ENCODE measurements around the gene XRRA1.

XRRA1 gene

DNA sequence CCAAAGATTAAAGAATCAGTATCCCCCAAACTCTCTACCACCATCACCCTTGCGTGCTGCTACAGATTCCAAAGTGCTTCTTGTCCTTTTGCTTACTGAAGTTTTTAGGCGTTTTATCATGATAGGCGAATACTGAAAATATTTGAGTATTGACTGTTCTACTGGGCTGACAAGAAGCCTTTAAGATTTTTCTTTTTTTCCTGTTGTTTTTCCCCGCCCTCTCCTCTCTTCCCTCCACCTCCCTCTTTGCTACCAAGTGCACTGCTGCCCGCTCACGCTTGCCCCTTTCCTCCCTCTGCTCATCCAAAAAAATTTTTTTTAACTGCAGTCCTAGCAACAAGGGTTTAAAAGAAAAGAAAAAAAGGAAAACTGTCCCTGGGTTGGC, 854 bp upstream of the XRRA1 start:
- Histone ChIP-seq H3K9me3 (ENCODE audit: control insufficient read depth, insufficient read depth, low read depth, low read length) (no peaks in the 10 kb centered on the region), H3K27ac (ENCODE audit: low read depth, low read length) (0 out of 2 replicates have a peak overlapping the region, but pooled peaks have one; percentile 69), H3K4me1 (ENCODE audit: control insufficient read depth, insufficient read depth, low read length) (peaks cover 7% of the 10 kb centered on the region; the same call in 1 of the 2 replicates), H3K9ac (ENCODE audit: low read length) (peak overlapping the region; percentile 96), H3K4me3 (ENCODE audit: low read depth, low read length) (peak overlapping the region; percentile 84), H3K27me3 (ENCODE audit: control insufficient read depth, insufficient read depth, low read length) (no peaks in the 10 kb centered on the region), H3K36me3 (ENCODE audit: control insufficient read depth, insufficient read depth, low read length) (peaks cover 14% of the 10 kb centered on the region)

DNA sequence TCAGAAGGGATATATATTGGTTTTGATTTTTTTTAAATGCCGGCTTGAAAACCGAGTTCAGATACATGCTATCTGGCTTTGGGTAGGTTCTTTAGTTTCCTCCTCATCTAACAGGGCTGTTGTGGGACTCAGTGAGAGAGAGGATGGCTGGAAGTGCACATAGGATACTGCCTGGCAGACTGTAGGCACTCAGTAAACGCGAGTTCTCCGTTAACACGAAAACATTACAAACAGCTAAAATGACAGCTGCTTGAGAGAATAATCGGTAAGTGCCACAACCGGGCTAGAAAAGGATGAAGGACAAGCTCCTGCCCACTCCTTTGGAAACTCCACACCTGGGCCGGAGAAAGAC, 369 bp downstream of the XRRA1 start:
- H3K36me3 ChIP-seq (ENCODE audit: control insufficient read depth, insufficient read depth, low read length), result peaks cover 9% of the 10 kb centered on the region; the same call in 1 of the 2 replicates
- H3K27me3 ChIP-seq (ENCODE audit: control insufficient read depth, insufficient read depth, low read length), result no peaks in the 10 kb centered on the region
- H3K27ac ChIP-seq (ENCODE audit: low read depth, low read length), result no peak overlapping the region
- H3K4me1 ChIP-seq (ENCODE audit: control insufficient read depth, insufficient read depth, low read length), result peaks cover 7% of the 10 kb centered on the region; the same call in 1 of the 2 replicates
- no peaks in the 10 kb centered on the region for H3K9me3 ChIP-seq (ENCODE audit: control insufficient read depth, insufficient read depth, low read depth, low read length)
- H3K4me3 ChIP-seq (ENCODE audit: low read depth, low read length), result peak overlapping the region; percentile 84
- peak overlapping the region; percentile 96 for H3K9ac ChIP-seq (ENCODE audit: low read length)

DNA sequence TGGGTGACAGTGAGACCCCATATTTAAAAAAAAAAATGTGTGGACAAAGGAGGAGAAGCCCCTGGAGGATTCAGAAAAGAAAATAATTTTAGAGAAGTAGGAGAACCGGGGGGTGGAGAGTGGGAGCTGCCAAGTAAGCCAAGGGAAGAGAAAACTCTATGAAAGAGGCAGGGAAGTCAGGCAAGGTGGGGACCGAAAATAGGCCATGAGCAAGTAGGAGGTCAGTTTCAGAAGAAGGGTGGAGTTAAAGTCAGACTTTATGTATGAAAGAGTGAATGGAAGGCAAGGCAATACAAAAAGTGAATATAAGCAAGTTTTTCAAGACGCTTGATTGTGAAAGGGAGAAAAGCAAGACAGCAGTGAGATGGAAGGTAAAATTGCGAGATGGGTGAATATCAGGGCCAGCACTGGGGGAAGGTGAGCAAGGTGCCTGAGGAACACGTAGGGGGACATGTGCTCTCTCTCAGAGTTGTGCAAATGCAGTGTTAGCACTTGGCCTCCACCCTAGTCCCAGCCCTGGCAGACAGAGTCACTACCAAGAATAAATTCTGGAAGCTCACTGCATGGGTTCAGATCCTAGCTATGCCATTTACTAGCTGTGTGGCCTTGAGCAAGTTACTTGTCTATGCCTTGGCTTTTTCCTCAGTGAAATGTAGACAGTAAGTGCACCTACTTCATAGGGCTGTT, 6.7 kb downstream of the XRRA1 start:
- no peak overlapping the region for H3K4me3 ChIP-seq (ENCODE audit: low read depth, low read length)
- H3K9ac ChIP-seq (ENCODE audit: low read length), result no peak overlapping the region
- H3K9me3 ChIP-seq (ENCODE audit: control insufficient read depth, insufficient read depth, low read depth, low read length), result no peaks in the 10 kb centered on the region
- H3K27me3 ChIP-seq (ENCODE audit: control insufficient read depth, insufficient read depth, low read length), result no peaks in the 10 kb centered on the region
- no peak overlapping the region for H3K27ac ChIP-seq (ENCODE audit: low read depth, low read length)
- H3K4me1 ChIP-seq (ENCODE audit: control insufficient read depth, insufficient read depth, low read length), result no peaks in the 10 kb centered on the region
- H3K36me3 ChIP-seq (ENCODE audit: control insufficient read depth, insufficient read depth, low read length), result no peaks in the 10 kb centered on the region; the same call in 1 of the 2 replicates

DNA sequence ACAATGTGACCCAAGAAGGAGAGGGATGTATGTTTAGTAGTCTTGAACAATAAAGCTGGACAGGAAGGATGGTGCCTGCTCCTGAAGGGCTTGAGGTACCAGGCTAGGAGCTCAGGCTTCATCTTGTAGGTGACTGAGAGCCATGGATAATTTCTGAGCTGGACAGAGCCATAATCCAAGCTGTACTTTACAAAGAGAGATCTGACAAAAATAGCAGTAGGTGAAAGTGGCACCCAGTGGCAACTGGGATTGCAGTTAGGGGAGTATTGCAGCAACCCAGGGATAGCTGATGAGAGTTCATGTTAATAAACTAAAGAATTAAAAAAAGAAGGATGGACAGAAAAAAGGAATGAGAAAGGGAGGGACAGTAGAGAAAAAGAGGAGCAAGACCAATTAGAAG, 7.4 kb downstream of the XRRA1 start:
- Histone ChIP-seq H3K27me3 (ENCODE audit: control insufficient read depth, insufficient read depth, low read length) (no peaks in the 10 kb centered on the region), H3K4me3 (ENCODE audit: low read depth, low read length) (no peak overlapping the region), H3K9ac (ENCODE audit: low read length) (no peak overlapping the region), H3K4me1 (ENCODE audit: control insufficient read depth, insufficient read depth, low read length) (no peaks in the 10 kb centered on the region), H3K27ac (ENCODE audit: low read depth, low read length) (no peak overlapping the region), H3K36me3 (ENCODE audit: control insufficient read depth, insufficient read depth, low read length) (peaks cover 1% of the 10 kb centered on the region), H3K9me3 (ENCODE audit: control insufficient read depth, insufficient read depth, low read depth, low read length) (no peaks in the 10 kb centered on the region)

DNA sequence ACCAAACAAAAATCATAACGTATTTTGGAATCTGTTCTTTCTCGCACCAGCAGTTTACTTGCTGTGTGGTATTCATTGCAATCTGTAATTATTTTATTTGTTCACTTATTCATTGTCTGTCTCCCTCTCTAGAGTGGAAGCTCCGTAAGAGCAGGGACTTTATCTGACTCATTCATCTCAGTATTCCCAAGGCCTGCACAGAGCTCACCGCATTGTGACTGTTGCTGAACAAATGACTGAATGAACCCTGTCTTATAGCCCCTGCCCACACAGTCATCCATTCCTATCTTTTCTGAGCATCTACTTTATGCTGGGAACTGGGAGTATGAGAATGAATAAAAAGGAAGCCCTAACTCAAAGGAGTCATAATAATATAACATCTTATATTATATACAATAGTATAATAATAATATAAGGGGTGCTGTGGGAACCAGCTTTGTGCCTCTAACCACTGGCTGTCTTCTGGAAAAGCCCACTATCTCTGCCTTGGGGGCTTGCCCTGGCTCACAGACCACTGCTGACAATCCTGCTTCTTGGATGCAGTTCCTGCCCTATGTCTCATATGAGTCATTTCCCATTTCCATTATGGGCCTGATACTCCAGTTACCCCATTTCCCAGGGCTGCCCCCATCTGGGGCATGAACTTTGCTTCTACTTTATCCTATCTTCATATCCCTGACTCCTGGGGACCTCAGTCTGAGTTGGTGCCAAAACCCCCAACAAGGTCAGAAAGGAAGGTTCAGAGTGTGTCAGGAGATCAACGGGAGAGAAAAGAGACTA, 11.0 kb downstream of the XRRA1 start:
- Histone ChIP-seq H3K9me3 (ENCODE audit: control insufficient read depth, insufficient read depth, low read depth, low read length) (no peaks in the 10 kb centered on the region), H3K27me3 (ENCODE audit: control insufficient read depth, insufficient read depth, low read length) (no peaks in the 10 kb centered on the region), H3K4me1 (ENCODE audit: control insufficient read depth, insufficient read depth, low read length) (no peaks in the 10 kb centered on the region), H3K36me3 (ENCODE audit: control insufficient read depth, insufficient read depth, low read length) (peaks cover 26% of the 10 kb centered on the region), H3K4me3 (ENCODE audit: low read depth, low read length) (no peak overlapping the region), H3K9ac (ENCODE audit: low read length) (no peak overlapping the region), H3K27ac (ENCODE audit: low read depth, low read length) (no peak overlapping the region)

DNA sequence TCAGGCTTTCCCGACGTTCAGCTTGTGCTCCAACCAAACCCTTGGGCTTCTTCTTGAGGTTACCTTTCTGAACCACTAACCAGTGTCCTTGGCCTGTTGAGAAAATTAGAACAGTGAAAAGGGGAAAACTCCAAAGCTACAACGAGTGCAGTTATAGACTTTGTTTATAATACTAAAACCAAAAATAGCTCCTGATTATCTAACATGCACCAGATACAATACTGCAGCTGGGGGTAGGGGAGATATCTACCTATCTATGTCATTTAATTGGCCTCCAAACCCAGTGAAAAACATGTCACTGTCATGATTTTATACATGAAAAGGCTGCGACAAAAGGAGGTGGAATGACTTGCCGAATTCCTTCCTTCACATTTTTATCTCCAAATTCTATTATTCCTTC, 11.9 kb downstream of the XRRA1 start:
- no peaks in the 10 kb centered on the region for H3K9me3 ChIP-seq (ENCODE audit: control insufficient read depth, insufficient read depth, low read depth, low read length)
- no peak overlapping the region for H3K27ac ChIP-seq (ENCODE audit: low read depth, low read length)
- no peaks in the 10 kb centered on the region for H3K4me1 ChIP-seq (ENCODE audit: control insufficient read depth, insufficient read depth, low read length)
- H3K36me3 ChIP-seq (ENCODE audit: control insufficient read depth, insufficient read depth, low read length), result peaks cover 29% of the 10 kb centered on the region
- H3K9ac ChIP-seq (ENCODE audit: low read length), result no peak overlapping the region
- H3K4me3 ChIP-seq (ENCODE audit: low read depth, low read length), result no peak overlapping the region
- no peaks in the 10 kb centered on the region for H3K27me3 ChIP-seq (ENCODE audit: control insufficient read depth, insufficient read depth, low read length)

DNA sequence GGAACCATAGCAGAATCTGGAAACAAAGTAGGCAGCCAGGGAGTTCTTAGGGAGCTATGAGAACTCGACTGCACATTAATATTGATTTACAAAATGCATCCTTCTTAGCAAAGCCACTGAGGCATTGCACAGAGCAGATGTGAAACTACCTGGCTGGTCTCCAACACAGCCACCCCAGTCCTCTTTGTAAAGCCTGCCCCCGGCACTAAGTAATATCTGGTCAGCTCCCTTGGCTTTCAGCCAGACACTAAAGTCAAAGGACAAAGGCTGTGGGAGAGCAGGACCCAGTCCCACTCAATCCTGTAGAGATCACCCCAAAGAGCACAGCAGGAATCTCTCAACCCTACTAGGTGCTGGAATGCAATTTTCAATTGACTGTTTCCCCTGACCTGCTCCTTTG, 12.8 kb downstream of the XRRA1 start:
- Histone ChIP-seq H3K27me3 (ENCODE audit: control insufficient read depth, insufficient read depth, low read length) (no peaks in the 10 kb centered on the region), H3K9me3 (ENCODE audit: control insufficient read depth, insufficient read depth, low read depth, low read length) (no peaks in the 10 kb centered on the region), H3K36me3 (ENCODE audit: control insufficient read depth, insufficient read depth, low read length) (peaks cover 29% of the 10 kb centered on the region), H3K4me3 (ENCODE audit: low read depth, low read length) (no peak overlapping the region), H3K27ac (ENCODE audit: low read depth, low read length) (no peak overlapping the region), H3K9ac (ENCODE audit: low read length) (no peak overlapping the region), H3K4me1 (ENCODE audit: control insufficient read depth, insufficient read depth, low read length) (no peaks in the 10 kb centered on the region)

DNA sequence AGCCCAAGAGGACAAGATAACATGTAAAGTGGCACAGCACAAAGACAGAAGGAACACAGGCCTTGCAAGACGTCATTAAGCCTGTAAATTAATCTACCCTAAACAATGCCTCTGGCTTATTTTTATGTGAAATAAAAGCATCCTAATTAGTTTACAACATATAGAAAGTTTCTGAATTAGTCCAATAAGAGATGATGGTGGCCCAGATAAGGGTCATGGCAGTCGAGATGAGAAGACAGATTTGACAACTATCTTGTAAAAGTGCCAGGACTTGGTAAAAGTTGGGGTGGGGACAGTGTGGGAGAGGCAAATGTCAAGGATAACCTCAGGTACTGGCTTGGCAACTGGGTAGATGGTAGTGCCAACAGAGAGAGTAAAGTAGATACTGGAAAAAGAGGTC, 13.6 kb downstream of the XRRA1 start:
- Histone ChIP-seq H3K27ac (ENCODE audit: low read depth, low read length) (no peak overlapping the region), H3K9me3 (ENCODE audit: control insufficient read depth, insufficient read depth, low read depth, low read length) (no peaks in the 10 kb centered on the region), H3K4me3 (ENCODE audit: low read depth, low read length) (no peak overlapping the region), H3K27me3 (ENCODE audit: control insufficient read depth, insufficient read depth, low read length) (no peaks in the 10 kb centered on the region), H3K9ac (ENCODE audit: low read length) (no peak overlapping the region), H3K4me1 (ENCODE audit: control insufficient read depth, insufficient read depth, low read length) (no peaks in the 10 kb centered on the region), H3K36me3 (ENCODE audit: control insufficient read depth, insufficient read depth, low read length) (peaks cover 29% of the 10 kb centered on the region)

DNA sequence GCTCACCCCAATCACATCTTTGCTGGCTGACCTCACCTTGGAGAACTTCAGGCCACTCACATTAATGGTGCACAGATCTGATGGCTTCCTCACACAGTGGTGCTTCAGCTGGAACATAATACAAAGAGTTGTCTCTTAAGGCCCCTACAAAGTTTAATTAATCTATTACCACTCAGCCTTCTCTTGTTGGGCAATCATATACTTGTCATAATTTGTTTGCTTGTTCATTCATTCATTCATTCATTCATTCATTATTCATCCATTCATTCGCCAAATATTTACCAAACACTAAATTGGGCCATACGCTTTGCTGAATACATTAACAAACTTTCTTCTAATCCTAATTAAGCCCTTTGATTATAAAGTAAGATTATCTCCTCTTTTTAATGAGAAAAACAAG, 15.1 kb downstream of the XRRA1 start:
- Histone ChIP-seq H3K27ac (ENCODE audit: low read depth, low read length) (no peak overlapping the region), H3K36me3 (ENCODE audit: control insufficient read depth, insufficient read depth, low read length) (peaks cover 29% of the 10 kb centered on the region), H3K27me3 (ENCODE audit: control insufficient read depth, insufficient read depth, low read length) (no peaks in the 10 kb centered on the region)

DNA sequence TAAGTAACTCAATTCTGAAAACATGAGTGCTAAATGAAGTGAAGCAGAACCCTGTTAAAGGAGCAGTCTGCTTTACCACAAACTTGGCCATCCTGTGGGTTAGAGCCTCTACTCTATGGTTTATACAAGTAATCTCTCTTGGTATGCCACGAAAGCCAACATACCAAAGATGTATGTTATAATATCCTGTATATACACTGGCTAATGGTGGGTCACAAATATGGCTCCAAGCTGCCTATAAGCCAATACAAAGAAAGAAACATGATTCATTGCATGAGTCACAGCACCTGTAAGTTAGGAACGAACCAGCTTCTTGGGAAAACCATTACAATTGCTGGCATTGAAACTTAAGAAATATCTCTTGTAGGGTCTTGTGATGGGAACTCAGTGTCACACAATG, 16.1 kb downstream of the XRRA1 start:
- Histone ChIP-seq H3K4me3 (ENCODE audit: low read depth, low read length) (no peak overlapping the region), H3K36me3 (ENCODE audit: control insufficient read depth, insufficient read depth, low read length) (peaks cover 29% of the 10 kb centered on the region), H3K9me3 (ENCODE audit: control insufficient read depth, insufficient read depth, low read depth, low read length) (no peaks in the 10 kb centered on the region), H3K27ac (ENCODE audit: low read depth, low read length) (no peak overlapping the region), H3K27me3 (ENCODE audit: control insufficient read depth, insufficient read depth, low read length) (no peaks in the 10 kb centered on the region), H3K4me1 (ENCODE audit: control insufficient read depth, insufficient read depth, low read length) (no peaks in the 10 kb centered on the region), H3K9ac (ENCODE audit: low read length) (no peak overlapping the region)

More for the DNA sequence above, 15.1 kb downstream of the XRRA1 start:
- H3K9ac ChIP-seq (ENCODE audit: low read length), result no peak overlapping the region
- H3K4me3 ChIP-seq (ENCODE audit: low read depth, low read length), result no peak overlapping the region
- no peaks in the 10 kb centered on the region for H3K9me3 ChIP-seq (ENCODE audit: control insufficient read depth, insufficient read depth, low read depth, low read length)
- H3K4me1 ChIP-seq (ENCODE audit: control insufficient read depth, insufficient read depth, low read length), result no peaks in the 10 kb centered on the region

DNA sequence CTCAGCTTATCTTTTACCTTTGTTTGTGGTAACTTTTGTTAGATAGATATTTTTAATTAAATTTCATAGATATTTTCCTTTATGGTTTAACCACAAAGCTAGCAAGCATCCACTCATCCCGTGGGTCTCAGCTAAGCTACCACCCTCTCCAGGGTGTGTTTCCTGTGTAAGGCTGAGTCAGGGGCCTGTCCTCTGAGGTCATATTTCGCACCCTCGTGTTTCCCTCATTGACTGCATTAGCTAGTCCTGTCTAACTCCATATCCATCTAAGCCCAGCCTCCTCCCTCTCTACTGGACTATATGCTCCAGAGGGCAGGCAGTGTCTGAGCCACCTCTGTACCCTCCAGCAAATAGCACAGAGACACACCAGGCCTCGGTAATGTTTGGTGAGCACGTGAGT, 16.7 kb downstream of the XRRA1 start:
- no peak overlapping the region for H3K9ac ChIP-seq (ENCODE audit: low read length)
- H3K27me3 ChIP-seq (ENCODE audit: control insufficient read depth, insufficient read depth, low read length), result no peaks in the 10 kb centered on the region
- H3K27ac ChIP-seq (ENCODE audit: low read depth, low read length), result no peak overlapping the region
- H3K4me1 ChIP-seq (ENCODE audit: control insufficient read depth, insufficient read depth, low read length), result no peaks in the 10 kb centered on the region
- H3K4me3 ChIP-seq (ENCODE audit: low read depth, low read length), result no peak overlapping the region
- peaks cover 29% of the 10 kb centered on the region for H3K36me3 ChIP-seq (ENCODE audit: control insufficient read depth, insufficient read depth, low read length)
- H3K9me3 ChIP-seq (ENCODE audit: control insufficient read depth, insufficient read depth, low read depth, low read length), result no peaks in the 10 kb centered on the region

All from HUES6 (cell line).